ENCODE measurements around the gene PTK7.
"Not testable (repeated sequence)": the region's sequence is repeated elsewhere in the genome, so short reads cannot be mapped to it uniquely, and the experiment has no call there.

Gene PTK7

GRCh38 chr6:43075670-43076463 lies at the start of gene PTK7:
PTK7 (plus strand) TSS chr6:43076314; CDS start chr6:43076489, 175 bp downstream.
- peak; percentile 92 for DNase-seq

GRCh38 chr6:43026365-43026764 lies 49.7 kb upstream of the PTK7 start:
- no peak for DNase-seq

GRCh38 chr6:43029120-43029519 lies 47.0 kb upstream of the PTK7 start:
- no peak for DNase-seq

- no peak for DNase-seq
Measured at GRCh38 chr6:43032326-43032725, 43.8 kb upstream of the PTK7 start.

GRCh38 chr6:43033496-43034189 lies 42.5 kb upstream of the PTK7 start:
- no peak for DNase-seq

GRCh38 chr6:43034190-43034525 lies 42.0 kb upstream of the PTK7 start:
- DNase-seq, result no peak

- DNase-seq, result no peak
Measured at GRCh38 chr6:43035495-43036194, 40.5 kb upstream of the PTK7 start.

GRCh38 chr6:43036712-43037111 lies 39.4 kb upstream of the PTK7 start:
- DNase-seq, result no peak

GRCh38 chr6:43037197-43037596 lies 38.9 kb upstream of the PTK7 start:
- no peak for DNase-seq

GRCh38 chr6:43037706-43038105 lies 38.4 kb upstream of the PTK7 start:
- no peak for DNase-seq

GRCh38 chr6:43038727-43039126 lies 37.4 kb upstream of the PTK7 start:
- DNase-seq, result no peak

- no peak for DNase-seq
Measured at GRCh38 chr6:43040542-43041257, 35.4 kb upstream of the PTK7 start.

GRCh38 chr6:43041475-43041874 lies 34.6 kb upstream of the PTK7 start:
- DNase-seq, result not testable (repeated sequence)

GRCh38 chr6:43043310-43043709 lies 32.8 kb upstream of the PTK7 start:
- no peak for DNase-seq

- no peak for DNase-seq
Measured at GRCh38 chr6:43045371-43045930, 30.7 kb upstream of the PTK7 start.

GRCh38 chr6:43047998-43048397 lies 28.1 kb upstream of the PTK7 start:
- no peak for DNase-seq

GRCh38 chr6:43050981-43051380 lies 25.1 kb upstream of the PTK7 start:
- DNase-seq, result no peak

- no peak for DNase-seq
Measured at GRCh38 chr6:43052225-43052841, 23.8 kb upstream of the PTK7 start.

GRCh38 chr6:43052842-43053544 lies 23.1 kb upstream of the PTK7 start:
- DNase-seq, result peak; percentile 24

- DNase-seq, result peak; percentile 99
Measured at GRCh38 chr6:43053545-43054205, 22.4 kb upstream of the PTK7 start, which contains the start of gene CUL7. CUL7 (minus strand) TSS chr6:43053851; CDS start chr6:43052788, 1,063 bp downstream.
